IMR-90 (cell line): ENCODE results near the gene TXNDC15.
"Not testable (repeated sequence)": the region's sequence is repeated elsewhere in the genome, so short reads cannot be mapped to it uniquely, and the experiment has no call there.

ENCODE experiments used
- BHLHE40 ChIP-seq: fragments of 150-350 bp; IDR thresholded peaks from 2 replicates; pipeline ENCODE4 v1.6.1; 2016; ENCODE audit warnings: mild to moderate bottlenecking, low read depth, low read length
- CEBPB ChIP-seq: IDR thresholded peaks from 2 replicates; pipeline ENCODE4 v1.6.1; 2012; ENCODE audit warnings: low read depth, low read length, improper control_type of control experiment
- CHD1 ChIP-seq: IDR thresholded peaks from 2 replicates; pipeline ENCODE4 v1.6.1; 2012; ENCODE audit warnings: low read depth, low read length, improper control_type of control experiment
- CTCF ChIP-seq: conservative IDR thresholded peaks from 2 replicates; pipeline ENCODE4 v1.5.1; 2012; ENCODE audit warnings: mild to moderate bottlenecking, low read depth, low read length, improper control_type of control experiment
- ELK1 ChIP-seq: fragments of 150-350 bp; IDR thresholded peaks from 2 replicates; pipeline ENCODE4 v1.6.1; 2016; ENCODE audit warnings: low read depth, mild to moderate bottlenecking, low read length, moderate library complexity, borderline replicate concordance
- FOS ChIP-seq: fragments of 150-350 bp; IDR thresholded peaks from 2 replicates; pipeline ENCODE4 v1.6.1; 2016; ENCODE audit warnings: low read depth, low read length
- MXI1 ChIP-seq: IDR thresholded peaks from 2 replicates; pipeline ENCODE4 v1.6.1; 2012; ENCODE audit warnings: low read depth, mild to moderate bottlenecking, low read length, moderate library complexity, borderline replicate concordance
- NFE2L2 ChIP-seq: fragments of 150-350 bp; IDR thresholded peaks from 2 replicates; pipeline ENCODE4 v1.6.1; 2016; ENCODE audit warnings: low read depth, mild to moderate bottlenecking, low read length
- POLR2A ChIP-seq: IDR thresholded peaks from 2 replicates; pipeline ENCODE4 v1.6.1; 2012; ENCODE audit warnings: mild to moderate bottlenecking, low read depth, low read length
- RAD21 ChIP-seq: IDR thresholded peaks from 2 replicates; pipeline ENCODE4 v1.6.1; 2012; ENCODE audit warnings: low read length, improper control_type of control experiment
- RCOR1 ChIP-seq: IDR thresholded peaks from 2 replicates; pipeline ENCODE4 v1.6.1; 2012; ENCODE audit warnings: mild to moderate bottlenecking, low read length, improper control_type of control experiment; ENCODE audit not compliant: insufficient replicate concordance
- SMC3 ChIP-seq: fragments of 150-350 bp; IDR thresholded peaks from 2 replicates; pipeline ENCODE4 v1.6.1; 2016; ENCODE audit warnings: low read depth, mild to moderate bottlenecking, antibody characterized with exemption, low read length, moderate library complexity
- USF2 ChIP-seq: fragments of 150-350 bp; IDR thresholded peaks from 2 replicates; pipeline ENCODE4 v1.6.1; 2017; ENCODE audit warnings: mild to moderate bottlenecking, antibody characterized with exemption, low read length, low read depth

- TF ChIP-seq POLR2A, CTCF, MXI1, RAD21, RCOR1, FOS, CEBPB, SMC3, BHLHE40, USF2, NFE2L2, ELK1, CHD1: not testable (repeated sequence)
These were observed 24.7 kb upstream of the TXNDC15 start for GRCh38 chr5:134849434-134849933.
